ENCODE data around the gene MRPS23.

MRPS23 gene

DNA sequence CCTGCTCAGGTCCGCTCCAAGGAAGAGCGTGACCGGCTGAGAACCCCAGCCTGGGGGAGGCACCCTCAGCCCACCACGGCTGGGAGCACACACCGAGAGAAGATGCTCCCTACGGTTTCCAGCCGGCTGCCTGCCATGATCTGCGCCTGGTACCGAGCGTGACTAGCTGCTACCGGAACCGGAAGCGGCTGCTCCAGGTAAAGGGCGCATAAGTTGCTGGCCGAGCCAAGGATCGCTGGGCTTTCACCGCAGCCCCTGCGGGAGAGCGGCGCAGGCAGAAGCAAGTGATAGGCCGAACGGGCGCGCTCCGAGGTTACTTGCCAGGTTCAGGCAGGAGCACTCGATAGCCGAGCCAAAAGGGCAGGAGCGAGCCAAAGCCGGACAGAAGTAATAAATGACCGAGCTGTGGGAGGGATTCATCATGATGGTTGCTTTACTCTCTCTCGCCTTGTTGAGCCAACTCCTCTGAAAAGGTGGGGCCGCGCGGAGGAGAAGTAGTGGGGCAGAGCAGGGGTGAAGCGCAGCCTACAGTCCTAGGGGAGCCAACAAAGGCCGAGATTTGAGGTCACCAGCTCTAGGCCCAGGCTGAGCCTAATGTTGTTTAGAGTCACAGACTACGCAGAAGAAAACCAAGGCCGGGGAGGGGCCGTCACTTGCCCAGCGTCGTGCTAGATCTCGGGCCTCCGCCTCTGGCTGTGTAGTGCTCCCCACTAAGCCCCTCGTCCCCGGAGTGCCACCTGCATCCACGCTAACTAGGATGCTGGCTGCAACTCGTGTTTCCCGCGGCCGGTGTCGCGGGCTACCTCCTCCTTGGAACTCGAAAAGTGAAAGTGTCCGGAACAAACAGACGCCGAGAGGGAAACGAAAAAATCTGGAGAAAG is at the start of gene MRPS23:
Gene MRPS23, minus strand, starts transcription at position 171 of the 881 bp plus-strand sequence. Its CDS starts 34 bp downstream, at position 137.
- peak; percentile 98 for DNase-seq

DNA sequence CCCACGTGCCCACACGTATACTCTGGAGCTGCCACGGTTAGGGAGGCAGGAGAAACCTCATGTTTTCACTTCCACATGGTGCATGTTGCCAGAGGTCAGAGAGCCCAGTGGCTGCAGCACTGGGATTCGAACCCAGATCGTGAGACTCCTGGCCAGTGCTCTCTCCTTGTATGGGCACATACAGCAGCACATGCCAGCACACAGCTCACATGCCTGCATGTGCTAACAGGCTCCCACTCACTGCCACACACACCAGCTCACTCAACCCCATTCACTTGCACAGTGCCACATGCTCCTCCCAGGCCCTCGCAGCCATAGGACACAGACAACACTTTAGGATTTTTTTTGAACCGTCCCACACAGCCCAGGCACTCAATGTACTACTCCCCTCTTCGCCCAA is 49.5 kb upstream of the MRPS23 start:
- DNase-seq: no peak

DNA sequence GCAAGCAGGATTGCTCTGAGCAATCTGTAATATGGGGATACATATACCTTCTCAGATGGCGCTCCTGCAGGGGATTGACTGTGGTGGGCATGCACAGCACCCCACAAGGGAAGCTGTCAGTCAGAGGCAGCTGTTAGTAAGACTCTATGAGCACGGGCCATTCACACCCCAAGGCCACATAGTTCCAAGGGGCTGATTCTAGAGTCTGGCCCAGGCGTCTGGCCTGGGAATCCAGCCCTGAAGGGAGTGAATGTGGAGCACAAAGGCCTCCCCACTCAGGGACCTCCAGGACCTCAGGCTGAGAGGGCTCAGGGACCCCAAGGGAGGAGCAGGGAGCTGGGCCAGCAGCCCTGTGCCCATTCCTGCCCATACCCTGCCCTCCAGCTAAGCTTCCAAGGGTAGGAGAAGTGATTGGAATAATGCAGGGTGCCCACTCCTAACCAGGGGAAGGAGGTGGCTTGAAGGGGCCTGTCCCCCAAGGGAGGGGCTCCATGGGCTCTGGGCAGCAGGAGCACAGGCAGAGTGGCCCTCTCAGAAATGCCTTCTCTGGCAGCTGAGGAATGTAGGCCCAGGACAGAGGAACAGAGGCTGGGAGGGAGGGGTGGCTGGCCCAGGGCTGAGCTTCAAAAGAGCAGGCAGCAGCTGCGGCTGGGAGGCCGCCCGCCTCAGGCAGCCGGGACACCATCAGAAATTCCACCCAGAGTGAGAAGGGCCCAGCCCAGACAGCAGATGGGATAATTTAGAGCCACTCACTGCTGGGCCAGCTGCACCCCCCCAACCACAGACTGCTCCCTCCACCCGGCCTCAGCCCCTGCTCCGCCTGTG is 48.9 kb upstream of the MRPS23 start:
- DNase-seq: no peak

DNA sequence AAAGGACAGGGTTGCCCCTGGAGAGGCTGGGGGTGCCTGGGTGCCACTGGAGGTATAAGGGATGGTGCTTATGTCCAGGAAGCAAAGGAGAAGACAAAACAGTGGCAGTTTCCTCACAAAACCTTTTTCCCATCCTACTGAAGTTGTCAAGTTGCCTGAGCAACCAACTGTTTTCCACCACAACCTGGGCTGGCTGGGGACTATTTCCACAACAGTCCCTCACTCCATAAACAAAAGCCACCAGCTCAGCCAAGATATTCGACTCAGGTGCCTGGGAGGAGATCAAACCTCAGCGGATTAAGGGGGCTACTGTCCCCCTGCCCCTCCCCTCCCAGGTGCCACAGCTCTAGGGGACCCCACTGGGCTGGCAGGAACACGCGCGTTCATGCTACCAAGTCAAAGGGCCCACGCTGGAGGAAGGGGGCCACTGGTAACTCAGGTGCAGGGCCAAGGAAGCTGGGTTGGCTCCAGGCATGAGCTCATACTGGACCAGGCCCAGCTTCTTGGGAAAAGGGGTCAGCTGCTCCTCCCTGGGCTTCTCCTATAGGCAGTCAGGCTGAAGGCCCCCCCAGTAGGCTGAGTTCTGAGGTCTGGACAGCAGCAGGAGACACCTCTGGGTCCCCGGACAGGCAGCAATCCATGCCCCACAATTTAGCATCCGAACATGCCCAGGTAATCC is 45.7 kb upstream of the MRPS23 start:
- no peak for DNase-seq

DNA sequence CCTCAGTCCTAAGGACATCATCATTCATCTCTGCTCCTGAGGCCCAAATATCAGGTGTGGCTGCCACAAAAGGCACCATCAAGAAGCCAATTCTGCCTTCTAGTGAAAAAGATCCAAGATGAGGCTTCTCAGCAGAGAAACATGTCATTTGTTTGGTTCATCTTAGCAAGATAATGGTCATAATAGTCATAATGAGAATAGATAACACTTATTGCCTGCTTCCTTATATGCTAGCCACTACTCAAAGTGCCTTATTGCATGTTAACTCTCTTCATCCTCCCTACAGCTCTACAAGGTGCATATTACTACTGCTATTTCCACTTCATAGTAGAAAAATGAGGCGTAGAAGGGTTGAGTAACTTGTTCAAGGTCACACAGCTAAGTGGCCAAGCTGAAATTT is 45.0 kb upstream of the MRPS23 start:
- no peak for DNase-seq

DNA sequence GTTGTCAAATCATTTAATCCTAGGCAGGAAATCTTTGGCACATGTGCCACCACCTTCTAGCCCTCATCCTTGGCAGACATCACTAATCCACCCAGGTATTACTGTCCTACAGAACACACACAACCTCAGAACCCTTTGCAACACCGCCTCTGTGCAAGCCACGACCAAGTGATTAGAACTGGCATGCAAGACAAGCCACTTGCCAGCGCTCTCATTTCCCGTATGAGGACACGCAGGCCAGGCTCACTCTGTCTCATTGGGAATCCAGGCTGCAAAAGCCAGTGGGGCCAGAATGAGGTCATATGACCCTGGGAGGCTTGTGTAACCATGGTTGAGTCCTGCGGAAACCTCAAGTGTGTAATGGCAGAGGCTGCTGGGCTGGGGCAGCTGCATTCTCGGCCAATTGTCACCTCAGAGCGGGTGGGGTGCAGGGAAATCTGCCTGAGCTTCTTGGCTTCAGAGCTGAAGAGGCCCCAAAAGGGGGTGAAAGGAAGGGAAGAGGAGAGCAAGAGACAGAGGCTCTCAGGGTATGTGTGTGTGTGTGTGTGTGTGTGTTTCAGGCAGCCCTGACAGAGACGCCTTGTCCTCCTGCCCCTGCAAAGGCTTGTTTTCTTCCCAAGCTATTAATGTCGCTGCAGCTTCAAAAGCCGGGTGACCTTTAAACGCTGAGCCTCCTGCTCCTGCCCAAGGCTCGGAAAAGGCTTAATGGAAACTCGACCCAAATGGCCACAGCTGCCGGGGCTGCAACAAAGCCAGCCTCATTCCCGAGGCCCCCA is 43.2 kb upstream of the MRPS23 start:
- DNase-seq: no peak

DNA sequence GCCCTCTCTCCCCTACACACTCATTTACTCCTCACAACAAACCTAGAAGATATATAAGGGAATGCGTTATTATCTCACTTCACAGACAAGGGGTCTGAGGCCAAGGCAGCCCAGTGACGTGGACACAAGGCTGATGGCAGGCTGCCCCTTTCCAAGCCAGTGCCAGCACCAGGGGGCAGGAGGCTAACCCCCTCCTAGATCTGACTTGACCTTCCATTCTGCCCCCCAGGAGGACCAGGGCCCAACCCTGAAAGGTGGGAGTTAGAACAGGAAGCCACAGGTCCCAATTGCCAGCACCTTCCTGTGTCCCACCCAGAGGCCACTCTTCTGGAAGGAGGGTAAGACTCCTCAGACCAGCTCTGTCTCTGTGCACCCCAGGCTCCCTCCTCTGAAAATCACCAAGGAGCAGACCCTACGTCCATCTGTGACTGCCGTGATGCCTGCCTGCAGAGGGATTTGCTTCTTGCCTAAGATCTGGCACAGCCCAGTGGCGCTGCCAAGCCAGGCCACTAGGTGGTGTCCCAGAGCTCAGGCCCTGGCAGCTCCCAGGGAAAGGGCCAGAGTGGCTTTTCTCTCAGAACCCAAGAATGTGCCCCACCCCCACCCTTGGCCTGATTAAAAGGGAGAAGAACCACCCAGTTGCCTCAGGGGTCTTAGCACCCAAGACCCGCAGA is 42.4 kb upstream of the MRPS23 start:
- DNase-seq: peak; percentile 84

DNA sequence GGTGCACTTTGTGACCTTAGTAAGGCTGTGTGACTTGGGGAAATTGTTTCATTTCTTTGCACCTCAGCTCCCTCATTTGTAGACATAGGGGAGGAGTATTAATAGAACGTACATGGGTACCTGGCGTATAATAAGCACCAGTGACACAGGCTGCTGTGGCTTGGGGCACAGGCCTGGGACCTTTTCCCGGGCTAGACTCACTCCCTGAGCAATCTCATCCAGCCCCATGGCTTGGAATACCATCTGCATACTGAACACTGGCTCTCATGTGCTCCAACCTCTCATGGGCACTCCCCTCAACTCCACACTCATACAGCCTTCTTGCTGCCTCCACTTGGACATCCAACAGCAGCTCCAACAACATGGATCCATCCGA is 41.0 kb upstream of the MRPS23 start:
- no peak for DNase-seq

DNA sequence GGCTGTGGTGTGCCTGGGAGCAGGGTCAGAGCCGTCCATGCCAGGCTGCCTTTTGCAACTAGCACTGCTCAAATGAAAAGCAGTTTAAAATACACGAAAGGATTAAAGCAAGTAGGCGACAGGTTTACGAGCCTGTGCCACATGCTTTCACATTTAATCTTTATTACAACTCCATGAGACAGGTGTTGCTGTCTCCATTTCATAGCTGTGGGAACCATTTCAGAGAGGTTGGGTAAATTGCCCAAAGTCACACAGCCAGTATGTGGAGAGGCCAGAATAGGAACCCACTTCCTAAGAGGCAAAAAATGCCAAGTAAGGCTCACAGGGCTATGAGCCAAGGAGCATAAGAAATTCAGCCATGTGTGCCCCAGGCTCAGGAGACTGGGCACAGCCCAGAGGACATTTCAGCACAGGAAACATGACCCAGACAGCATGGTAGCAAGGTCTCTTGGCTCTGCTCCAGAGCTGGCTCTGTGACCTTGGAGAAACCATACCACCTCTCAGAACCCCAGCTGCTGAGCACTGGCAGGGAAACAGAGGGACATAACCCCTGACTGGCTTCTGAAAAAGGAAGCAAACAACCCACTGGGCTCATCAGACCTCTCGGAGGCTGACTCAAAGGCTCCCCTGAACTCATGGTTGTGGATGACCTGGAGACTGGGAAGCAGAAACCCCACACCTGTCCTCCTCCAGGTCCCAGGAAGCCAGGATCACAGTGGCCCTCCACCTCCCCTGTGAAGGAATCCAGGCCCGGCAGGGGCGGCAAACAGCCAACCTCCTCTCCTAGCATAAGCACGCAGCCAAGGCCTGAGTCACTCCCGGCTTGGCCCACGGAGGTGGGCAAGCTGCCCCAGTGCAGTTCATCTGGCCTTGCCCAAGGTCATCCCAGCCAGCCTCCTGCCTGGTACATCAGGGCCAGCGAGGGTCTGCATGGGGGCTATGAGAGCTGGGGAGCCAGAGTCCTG is 40.3 kb upstream of the MRPS23 start:
- DNase-seq: no peak

DNA sequence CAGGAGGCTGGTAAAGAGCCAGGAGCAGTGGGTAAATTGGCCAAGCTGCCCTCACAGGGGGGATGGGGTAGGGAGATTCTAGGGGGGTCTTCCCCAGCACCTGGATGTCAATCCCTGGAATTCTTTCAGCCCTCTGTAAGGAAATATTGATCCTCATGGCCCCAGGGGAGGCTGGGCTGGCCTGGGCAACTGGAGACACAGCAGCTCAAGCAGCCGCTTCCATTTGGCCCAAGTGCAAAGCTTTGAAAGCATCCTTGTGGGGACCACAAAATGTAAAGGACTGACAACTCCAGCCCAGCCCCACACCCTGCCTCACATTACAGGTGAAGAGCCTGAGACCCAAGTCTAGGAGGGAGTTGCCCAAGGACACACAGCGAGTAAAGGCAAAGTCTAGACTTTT is 39.4 kb upstream of the MRPS23 start:
- no peak for DNase-seq

DNA sequence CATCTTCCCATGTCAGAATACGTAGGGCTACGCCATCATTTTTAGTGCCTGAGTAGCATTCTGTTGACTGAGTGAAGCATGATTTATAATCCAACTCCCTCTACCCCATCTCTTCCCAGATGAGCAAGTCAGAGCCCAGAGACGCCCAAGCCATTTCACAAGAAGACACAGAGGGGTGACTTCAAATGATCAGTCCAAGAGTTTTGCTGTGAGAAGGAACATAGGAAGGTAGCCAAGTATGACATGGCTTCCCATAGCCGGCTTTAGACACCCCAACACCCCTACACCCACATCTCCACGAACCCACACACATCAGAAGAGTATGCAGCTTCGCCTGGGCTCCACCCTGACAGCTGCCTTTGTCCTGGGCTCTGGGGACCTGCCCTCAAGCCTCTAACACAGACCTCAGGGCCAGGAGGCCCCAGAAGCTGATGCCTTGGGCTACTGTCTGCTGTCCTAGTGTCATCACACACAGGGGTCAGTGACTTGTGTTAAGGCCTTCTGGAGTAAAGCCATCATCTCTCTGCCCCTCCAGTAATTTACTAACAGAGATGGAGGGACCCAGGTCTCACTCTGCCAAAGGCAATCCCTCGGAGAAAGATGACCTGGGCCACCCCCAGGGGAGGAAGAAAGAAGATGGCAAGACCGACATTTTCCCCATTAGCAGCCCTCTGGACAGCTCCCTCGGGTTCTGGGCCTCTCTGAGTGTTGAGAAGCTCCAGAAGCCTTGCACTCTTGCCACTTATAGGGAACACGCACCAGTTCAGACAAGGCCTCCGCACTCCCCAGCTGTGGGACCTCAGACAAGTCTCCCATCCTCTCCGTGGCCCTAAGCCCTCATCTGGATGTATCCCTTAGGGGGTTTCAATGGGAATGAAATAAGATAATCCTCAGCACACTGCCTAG is 38.7 kb upstream of the MRPS23 start:
- no peak for DNase-seq

DNA sequence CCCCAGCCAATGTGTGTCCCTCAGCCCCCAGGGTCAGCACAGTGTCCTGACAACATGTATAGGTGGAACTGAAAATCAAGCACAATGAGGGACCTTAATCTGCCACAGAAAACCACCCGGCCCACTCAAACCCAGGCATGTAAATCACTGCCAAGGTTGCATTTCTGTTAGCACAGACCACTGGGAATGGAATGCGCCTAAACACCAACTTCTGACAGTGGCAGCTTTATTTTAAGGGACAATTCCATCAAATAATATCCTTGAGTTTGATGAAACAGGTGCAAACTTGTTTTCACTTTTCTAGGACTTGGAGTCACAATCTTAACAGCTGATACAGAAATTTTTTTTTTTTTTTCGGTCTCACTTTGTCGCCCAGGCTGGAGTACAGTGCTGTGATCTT is 37.3 kb upstream of the MRPS23 start:
- DNase-seq: no peak

DNA sequence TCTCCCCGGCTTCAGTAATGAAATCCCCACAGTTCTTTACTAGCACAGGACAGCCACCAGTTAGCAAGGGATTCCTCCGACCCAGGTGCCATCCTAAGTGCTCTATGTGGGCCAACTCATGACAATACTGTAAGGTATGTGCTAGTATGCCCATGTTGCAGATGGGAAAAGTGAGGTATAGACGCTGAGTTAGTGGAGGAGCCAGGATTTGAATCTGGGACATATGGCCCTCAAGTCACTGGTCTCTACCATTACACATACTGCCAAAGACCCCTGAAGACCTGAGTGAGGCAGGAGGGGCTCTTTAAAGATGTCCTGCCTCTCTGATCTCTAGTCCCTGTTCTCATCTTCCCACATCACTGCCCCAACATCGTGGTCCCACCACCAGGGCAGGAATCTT is 36.2 kb upstream of the MRPS23 start:
- no peak for DNase-seq

DNA sequence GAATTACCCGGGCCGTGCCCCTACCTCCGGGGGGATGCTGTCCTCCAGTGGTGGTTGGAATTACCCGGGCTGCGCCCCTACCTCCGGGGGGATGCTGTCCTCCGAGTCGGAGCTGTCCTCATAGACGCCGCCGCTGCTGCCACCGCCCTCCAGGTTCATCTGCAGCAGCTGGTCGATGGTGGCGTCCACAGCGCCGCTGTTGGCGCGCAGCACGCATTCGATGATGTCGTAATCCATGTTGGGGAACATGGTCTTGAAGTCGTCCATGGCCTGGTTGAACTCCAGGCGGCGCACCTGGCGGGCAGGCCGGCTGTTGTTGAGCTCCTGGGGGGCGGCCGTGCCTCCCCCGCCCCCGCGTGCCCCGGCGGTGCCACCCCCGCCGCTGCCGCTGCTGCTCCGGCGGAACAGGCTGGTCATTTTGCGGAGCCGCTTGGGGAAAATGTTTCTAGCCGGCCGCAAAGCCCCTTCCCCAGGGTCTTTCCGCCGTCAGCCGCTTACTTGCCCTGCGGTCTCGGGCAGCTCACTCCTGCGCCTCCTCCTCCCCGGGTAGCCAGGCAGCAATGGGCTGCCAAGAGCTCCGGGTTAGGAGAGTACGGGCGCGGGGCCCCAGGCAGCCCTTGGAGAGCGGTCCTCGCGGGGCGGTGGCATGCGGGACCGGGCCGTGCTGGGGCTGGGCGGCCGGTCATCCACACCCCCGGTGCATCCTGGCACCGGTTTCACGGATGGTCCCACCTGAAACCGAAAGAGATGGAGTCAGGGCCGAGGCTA is 35.5 kb upstream of the MRPS23 start:
- DNase-seq: no peak

DNA sequence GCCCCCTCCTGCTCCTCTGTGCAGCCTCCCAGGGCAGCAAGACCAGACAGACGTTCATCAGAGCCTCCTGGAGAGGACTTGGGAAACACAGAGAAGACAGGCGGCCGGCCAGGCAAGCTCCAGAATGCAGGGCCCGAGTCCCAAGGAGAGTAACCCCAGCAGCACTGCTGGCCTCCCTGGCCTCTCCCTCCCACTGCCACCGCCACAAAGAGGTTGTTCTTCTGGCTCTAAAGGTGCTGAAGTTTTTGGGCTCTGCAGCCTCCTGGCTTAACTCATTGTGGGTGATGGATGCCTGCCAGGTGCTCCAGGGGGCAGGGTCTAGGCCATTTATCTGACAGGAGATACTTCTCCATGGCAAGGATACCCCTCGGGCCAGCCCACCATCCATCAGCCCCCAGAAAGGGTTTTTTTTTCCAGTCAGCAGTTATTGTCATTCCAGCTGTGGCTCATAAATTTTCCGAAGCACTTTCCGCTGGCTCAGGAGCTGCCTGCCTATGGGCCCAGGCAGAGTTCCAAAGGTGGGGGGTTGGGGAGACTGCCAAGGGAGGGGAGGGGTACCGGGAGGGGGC is 32.0 kb upstream of the MRPS23 start:
- DNase-seq: no peak

DNA sequence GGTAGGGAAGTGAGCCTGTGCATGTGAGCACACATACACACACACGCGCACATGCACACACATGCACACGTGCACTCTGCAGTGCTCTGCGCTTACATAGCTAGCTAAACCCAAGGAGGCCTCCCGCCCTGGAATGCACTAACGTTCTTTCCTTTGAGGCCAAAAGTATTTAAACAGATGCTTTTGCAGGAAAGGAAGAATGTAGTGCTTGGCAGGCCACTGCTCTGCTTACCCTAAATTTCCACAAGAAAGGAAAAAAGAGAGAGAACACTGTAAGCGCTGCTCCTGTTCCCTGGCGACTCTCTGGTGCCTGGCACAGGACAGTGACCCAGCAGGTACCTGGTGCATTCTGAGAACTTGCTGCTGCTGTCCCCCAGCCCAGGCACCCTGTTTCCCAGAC is 31.3 kb upstream of the MRPS23 start:
- no peak for DNase-seq

DNA sequence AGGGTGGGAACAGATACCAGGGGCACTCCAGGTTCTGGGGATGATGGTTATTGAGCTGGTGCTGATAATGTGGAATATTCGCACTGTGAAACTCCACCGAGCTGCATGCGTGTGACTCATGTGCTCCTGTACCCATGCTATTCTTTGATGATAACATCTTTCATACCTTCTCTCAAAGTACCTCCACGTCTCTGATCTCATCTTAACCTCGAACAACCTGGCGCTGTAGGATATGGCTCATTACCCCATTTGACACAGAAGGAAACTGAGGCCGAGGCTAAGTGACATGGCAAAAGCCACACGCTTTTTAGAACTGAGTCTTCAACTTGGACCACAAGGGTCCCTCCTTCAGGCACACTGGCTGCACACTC is 30.2 kb upstream of the MRPS23 start:
- DNase-seq: peak; percentile 30

DNA sequence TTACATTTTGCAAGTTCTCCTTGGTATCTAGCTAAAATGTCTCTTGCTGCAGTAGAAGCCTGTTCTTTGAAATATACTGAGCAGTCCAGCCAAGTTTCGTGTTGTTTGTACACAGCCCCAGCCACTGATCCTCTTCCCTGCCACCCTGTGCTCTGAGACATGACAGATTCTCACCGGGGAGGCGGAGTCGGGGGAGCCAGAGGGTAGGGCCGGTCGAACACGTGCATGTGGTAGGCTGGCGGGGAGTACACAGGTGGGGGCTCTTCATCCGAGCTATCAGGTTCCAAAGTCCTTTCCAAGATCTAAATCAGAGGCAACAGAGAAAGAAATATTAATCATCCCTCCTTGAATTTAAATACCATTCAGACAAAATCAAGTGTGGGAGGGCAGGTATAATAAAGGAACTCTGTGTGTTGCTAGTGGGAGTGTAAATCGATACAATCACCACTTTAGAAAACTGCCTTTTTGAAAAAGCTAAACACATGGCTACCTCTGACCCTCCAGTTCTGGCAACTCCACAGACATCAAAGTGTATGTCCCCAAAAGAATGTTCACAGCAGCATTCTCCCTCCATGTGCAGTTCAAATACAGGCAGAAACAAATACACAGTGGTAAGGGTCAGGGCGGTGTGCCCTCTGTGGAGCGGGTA is 29.7 kb upstream of the MRPS23 start:
- DNase-seq: no peak

Measured in activated CD4-positive, alpha-beta T cell treated with anti-CD3 and anti-CD28 coated beads, Interleukin-2, Interleukin-6, amounts not matched to agents 100 ng/mL and 50 ng/mL, durations not matched to agents 16 hours and 8 hours (primary cell).